GM20000 (cell line): ENCODE data around the gene ATOSA.

Experiments used
- DNase-seq: peaks from one replicate; pipeline ENCODE4 v3.0.0; 2012; ENCODE audit warnings: low spot score
- CTCF ChIP-seq: IDR thresholded peaks from 2 replicates; pipeline ENCODE4 v1.5.1; 2012; ENCODE audit warnings: mild to moderate bottlenecking, control low read depth; ENCODE audit errors: extremely low read depth, missing control alignments

Gene ATOSA

DNA sequence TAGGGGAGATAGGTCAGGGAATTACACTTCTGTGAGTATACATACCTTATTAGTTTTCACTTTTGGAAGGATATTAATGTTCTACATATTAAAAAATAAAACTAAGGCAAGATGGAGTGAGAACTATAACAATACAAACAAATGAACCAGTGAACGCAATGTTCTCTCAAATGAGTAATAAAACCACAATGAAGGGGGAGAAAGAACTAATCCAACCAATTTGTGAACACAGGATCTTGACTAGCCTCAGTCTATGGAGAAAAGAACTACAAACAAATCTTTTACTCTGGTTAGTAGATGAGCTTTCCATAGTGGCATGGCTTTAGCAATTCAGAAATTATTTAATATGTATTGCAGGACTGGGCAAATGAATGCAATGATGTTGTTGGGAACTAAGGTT lies 26.9 kb upstream of the ATOSA start:
- DNase-seq = no peak
- TF ChIP-seq CTCF = no peak

DNA sequence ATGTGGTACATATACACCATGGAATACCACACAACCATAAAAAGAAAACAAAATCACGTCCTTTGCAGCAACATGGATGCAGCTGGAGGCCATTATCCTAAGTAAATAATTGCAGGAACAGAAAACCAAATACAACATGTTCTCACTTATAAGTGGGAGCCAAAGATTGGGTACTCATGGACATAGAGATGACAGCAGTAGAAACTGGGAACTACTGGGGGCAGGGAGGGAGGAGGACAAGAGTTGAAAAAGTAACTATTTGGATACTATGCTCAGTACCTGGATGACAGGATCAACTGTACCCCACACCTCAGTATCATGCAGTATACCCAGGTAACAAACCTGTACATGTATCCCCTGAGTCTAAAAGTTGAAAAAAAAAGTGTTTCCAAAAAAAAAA lies 23.2 kb upstream of the ATOSA start:
- DNase-seq = no peak
- no peak for TF ChIP-seq CTCF

- DNase-seq = no peak
- no peak for TF ChIP-seq CTCF
Observed at GRCh38 chr15:52699457-52699856, 20.3 kb upstream of the ATOSA start.

GRCh38 chr15:52698514-52698913 lies 19.3 kb upstream of the ATOSA start:
- DNase-seq = no peak
- TF ChIP-seq CTCF = no peak

DNA sequence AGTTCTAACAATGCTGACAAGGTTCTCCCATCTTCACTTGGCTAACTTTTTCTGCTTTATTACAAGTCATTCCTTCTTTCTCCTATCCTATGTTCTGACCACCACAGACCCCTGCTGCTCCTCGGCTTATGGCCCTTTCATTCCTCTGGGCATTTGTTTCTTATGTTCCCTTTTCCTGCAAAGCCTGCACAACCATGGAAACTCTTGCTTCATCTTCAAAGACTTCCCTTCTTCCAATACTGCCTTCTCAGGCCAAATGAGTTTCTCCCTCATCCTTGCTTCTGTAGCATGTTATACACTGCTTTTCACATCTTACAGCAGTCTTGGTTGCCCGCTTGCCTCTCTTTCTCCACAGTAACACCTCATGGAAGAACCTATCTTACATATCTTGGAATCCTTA lies 17.9 kb upstream of the ATOSA start:
- DNase-seq = no peak
- no peak for TF ChIP-seq CTCF

DNA sequence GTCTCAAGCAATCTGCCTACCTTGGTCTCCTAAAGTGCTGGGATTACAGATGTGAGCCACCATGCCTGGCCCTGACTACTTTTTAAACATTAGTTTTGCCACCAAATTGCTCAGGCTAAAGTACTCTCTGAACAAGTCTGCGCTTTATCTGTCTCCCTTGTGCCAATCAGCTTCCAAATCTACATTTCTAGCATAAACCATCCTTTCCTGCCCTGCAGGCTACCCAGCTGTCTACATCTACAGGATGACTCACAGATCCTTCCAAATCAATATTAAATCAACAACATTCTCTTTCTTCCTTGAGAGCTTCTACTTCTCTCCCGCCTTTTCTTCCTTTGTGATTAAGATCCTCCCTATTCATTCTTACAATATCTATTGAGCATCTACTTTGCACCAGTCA lies 16.0 kb upstream of the ATOSA start:
- DNase-seq = no peak
- TF ChIP-seq CTCF = no peak

GRCh38 chr15:52689562-52689961 lies 10.4 kb upstream of the ATOSA start:
- no peak for DNase-seq
- TF ChIP-seq CTCF = no peak
